Peyer's patch (tissue), 4 donors: ENCODE results near the gene CDH23.

ENCODE experiments used
- POLR2A ChIP-seq, 2 donors: fragments of 450-650 bp; IDR thresholded peaks; one replicate each; pipeline ENCODE4 v1.5.1; 2017; ENCODE audit warnings: antibody characterized with exemption in 2 of 2, mild to moderate bottlenecking in 2 of 2, moderate library complexity in 2 of 2
- TF ChIP-seq, protein P1 (sequence below), 6 experiments: fragments of 450-650 bp in 4 of 6; fragments of 200-600 bp in 2 of 6; sonication (generic) in 1 of 6; IDR thresholded peaks; one replicate each; pipeline ENCODE4 v1.5.1; 2017 to 2019; ENCODE audit warnings: antibody characterized with exemption in 6 of 6, mild to moderate bottlenecking in 3 of 6, moderate library complexity in 1 of 6

DNA sequence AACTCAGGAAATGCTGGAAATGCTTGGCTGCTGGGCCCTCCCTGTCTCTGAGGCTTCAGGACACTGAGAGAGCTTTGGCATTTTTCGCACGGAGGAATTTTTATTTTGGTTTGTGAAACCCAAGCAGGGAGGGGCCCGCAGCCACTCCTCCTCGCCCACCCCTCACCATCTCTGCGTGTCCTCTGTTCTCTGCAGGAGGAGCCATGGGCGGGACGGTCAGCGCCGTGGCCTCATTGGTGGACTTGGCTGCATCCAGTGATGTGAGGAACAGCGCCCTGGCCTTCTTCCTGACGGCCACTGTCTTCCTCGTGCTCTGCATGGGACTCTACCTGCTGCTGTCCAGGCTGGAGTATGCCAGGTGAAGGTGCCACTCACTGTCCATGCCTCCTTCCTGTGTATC is 40.8 kb upstream of the CDH23 start:
- TF ChIP-seq, protein P1, sequence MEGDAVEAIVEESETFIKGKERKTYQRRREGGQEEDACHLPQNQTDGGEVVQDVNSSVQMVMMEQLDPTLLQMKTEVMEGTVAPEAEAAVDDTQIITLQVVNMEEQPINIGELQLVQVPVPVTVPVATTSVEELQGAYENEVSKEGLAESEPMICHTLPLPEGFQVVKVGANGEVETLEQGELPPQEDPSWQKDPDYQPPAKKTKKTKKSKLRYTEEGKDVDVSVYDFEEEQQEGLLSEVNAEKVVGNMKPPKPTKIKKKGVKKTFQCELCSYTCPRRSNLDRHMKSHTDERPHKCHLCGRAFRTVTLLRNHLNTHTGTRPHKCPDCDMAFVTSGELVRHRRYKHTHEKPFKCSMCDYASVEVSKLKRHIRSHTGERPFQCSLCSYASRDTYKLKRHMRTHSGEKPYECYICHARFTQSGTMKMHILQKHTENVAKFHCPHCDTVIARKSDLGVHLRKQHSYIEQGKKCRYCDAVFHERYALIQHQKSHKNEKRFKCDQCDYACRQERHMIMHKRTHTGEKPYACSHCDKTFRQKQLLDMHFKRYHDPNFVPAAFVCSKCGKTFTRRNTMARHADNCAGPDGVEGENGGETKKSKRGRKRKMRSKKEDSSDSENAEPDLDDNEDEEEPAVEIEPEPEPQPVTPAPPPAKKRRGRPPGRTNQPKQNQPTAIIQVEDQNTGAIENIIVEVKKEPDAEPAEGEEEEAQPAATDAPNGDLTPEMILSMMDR (IDR thresholded peaks at IDR 0.05), result no peak
- no peak for TF ChIP-seq POLR2A (IDR thresholded peaks at IDR 0.05)
